Spinal cord (tissue), 10 donors: ENCODE results near the gene TIMM22. TPM values are rescaled to one million over a fixed set of nuclear protein-coding genes. Genes with fewer than 3 reads are reported as not detected.
"Not testable (repeated sequence)": the region's sequence is repeated elsewhere in the genome, so short reads cannot be mapped to it uniquely, and the experiment has no call there.

Experiments
- DNase-seq, 6 donors: peaks; one replicate each; pipeline versions ENCODE4 v3.0.0 to v3.0.0-alpha.2; 2013 to 2015; ENCODE audit warnings: low spot score in 6 of 6, low read depth in 4 of 6
- H3K27ac ChIP-seq: one replicate; pipeline ENCODE4 v1.5.1; 2013; ENCODE audit warnings: low read depth, low read length, control low read depth
- H3K27me3 ChIP-seq: one replicate; pipeline ENCODE4 v1.6.1; 2013; ENCODE audit warnings: low read length; ENCODE audit not compliant: control insufficient read depth, insufficient read depth
- H3K36me3 ChIP-seq: one replicate; pipeline ENCODE4 v1.6.1; 2013; ENCODE audit warnings: low read length; ENCODE audit not compliant: control insufficient read depth, insufficient read depth
- H3K4me1 ChIP-seq: one replicate; pipeline ENCODE4 v1.6.1; 2013; ENCODE audit warnings: low read length; ENCODE audit not compliant: control insufficient read depth, insufficient read depth
- H3K4me3 ChIP-seq: one replicate; pipeline ENCODE4 v1.5.1; 2013; ENCODE audit warnings: low read depth, low read length, control low read depth
- H3K9me3 ChIP-seq: one replicate; pipeline ENCODE4 v1.6.1; 2013; ENCODE audit warnings: low read length; ENCODE audit not compliant: control insufficient read depth, insufficient read depth
- WGBS: methylation state at CpG from one replicate; pipeline ENCODE4 v1.1.5; 2013; ENCODE audit warnings: missing lambda C conversion rate; ENCODE audit not compliant: insufficient coverage; 5-methylcytosine and 5-hydroxymethylcytosine counted together
- polyA plus RNA-seq, 2 donors: library from polyadenylated mRNA; unstranded; fragments of 120-200 nt; gene quantifications; one replicate each; pipeline ENCODE4 v1.2.1, GENCODE V29; 2013; ENCODE audit not compliant: insufficient read length in 2 of 2
- total RNA-seq, 2 donors: library from RNA; depleted of rRNA in 1 of 2; stranded (reverse); fragments of 120-200 nt in 1 of 2; fragments of >200 nt in 1 of 2; gene quantifications; one replicate each; pipeline versions ENCODE4 v1.2.3 to v1.2.4, GENCODE V29; 2013 to 2014
- donor health status: healthy.

Gene TIMM22
- total and polyA plus RNA-seq, 4 donors: 11.8 to 19.1 (median 18.7) TPM

- H3K36me3 ChIP-seq: peaks cover 3% of the 10 kb centered on the region
- DNase-seq: no peak
- no peaks in the 10 kb centered on the region for H3K9me3 ChIP-seq
- WGBS: 40% methylated on average over 2 of the region's 9 CpGs
- peaks cover 2% of the 10 kb centered on the region for H3K4me1 ChIP-seq
- H3K27ac ChIP-seq: peak overlapping the region; percentile 36
- H3K4me3 ChIP-seq: no peak overlapping the region
- H3K27me3 ChIP-seq: no peaks in the 10 kb centered on the region
These were observed 26.6 kb upstream of the TIMM22 start for GRCh38 chr17:970364-970763.

GRCh38 chr17:971861-972260 lies 25.1 kb upstream of the TIMM22 start:
- 97% methylated on average over 9 of the region's 14 CpGs for WGBS
- H3K36me3 ChIP-seq, DNase-seq, H3K4me3 ChIP-seq, H3K4me1 ChIP-seq, H3K27me3 ChIP-seq, H3K9me3 ChIP-seq, H3K27ac ChIP-seq: not testable (repeated sequence)

GRCh38 chr17:973053-973452 lies 23.9 kb upstream of the TIMM22 start:
- H3K27me3 ChIP-seq: no peaks in the 10 kb centered on the region
- peak overlapping the region; percentile 20 for H3K27ac ChIP-seq
- H3K4me1 ChIP-seq: peaks cover 5% of the 10 kb centered on the region
- no peak for DNase-seq
- H3K9me3 ChIP-seq: no peaks in the 10 kb centered on the region
- H3K36me3 ChIP-seq: peaks cover 3% of the 10 kb centered on the region
- WGBS: 88% methylated on average over 9 of the region's 12 CpGs
- H3K4me3 ChIP-seq: no peak overlapping the region

GRCh38 chr17:974778-975177 lies 22.2 kb upstream of the TIMM22 start:
- not testable (repeated sequence) for H3K9me3 ChIP-seq

DNA sequence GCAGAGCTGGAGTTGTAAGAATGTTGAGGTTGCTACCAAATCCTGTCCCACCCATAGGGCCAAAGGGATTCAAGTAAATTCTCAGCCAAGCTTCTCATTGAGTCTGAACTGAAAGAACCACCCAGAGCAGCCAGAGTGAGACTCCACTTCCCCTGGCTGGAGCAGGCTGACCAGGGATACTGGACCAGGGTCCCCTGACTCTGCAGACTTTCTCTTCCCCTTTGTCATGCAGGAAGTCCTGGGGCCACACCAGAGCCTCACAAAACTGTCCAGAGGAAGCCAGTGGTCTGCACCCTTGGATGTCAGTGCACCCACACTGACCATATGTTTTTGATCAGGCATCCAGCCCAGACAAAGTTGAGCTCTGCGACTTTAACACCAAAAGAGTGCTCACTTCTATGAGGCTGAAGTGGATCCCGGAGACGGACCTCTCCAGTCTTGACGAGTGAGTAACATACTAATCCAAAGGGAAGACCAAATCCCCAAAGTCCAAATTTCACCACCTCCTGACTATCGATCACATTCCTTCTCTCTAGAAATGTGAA lies 21.5 kb upstream of the TIMM22 start:
- Histone ChIP-seq H3K4me3 (peak overlapping the region; percentile 4), H3K9me3 (no peaks in the 10 kb centered on the region), H3K4me1 (peaks cover 18% of the 10 kb centered on the region), H3K27ac (peak overlapping the region; percentile 54), H3K27me3 (peaks cover 2% of the 10 kb centered on the region), H3K36me3 (no peaks in the 10 kb centered on the region)
- DNase-seq: no peak
- WGBS: 59% methylated on average over 4 of the region's 5 CpGs

More at GRCh38 chr17:974778-975177, 22.2 kb upstream of the TIMM22 start:
- Histone ChIP-seq H3K27ac (peak overlapping the region; percentile 29), H3K4me1 (peaks cover 11% of the 10 kb centered on the region)
- 100% methylated on average over 2 of the region's 2 CpGs for WGBS
- DNase-seq, H3K4me3 ChIP-seq, H3K36me3 ChIP-seq, H3K27me3 ChIP-seq: not testable (repeated sequence)

- no peak overlapping the region for H3K4me3 ChIP-seq
- no peaks in the 10 kb centered on the region for H3K36me3 ChIP-seq
- no peak overlapping the region for H3K27ac ChIP-seq
- H3K9me3 ChIP-seq: no peaks in the 10 kb centered on the region
- H3K27me3 ChIP-seq: peaks cover 2% of the 10 kb centered on the region
- no peak for DNase-seq
- H3K4me1 ChIP-seq: peaks cover 22% of the 10 kb centered on the region
- no CpG with 5 or more reads among the region's 6 CpGs for WGBS
These were observed 20.6 kb upstream of the TIMM22 start for GRCh38 chr17:976312-976711.

DNA sequence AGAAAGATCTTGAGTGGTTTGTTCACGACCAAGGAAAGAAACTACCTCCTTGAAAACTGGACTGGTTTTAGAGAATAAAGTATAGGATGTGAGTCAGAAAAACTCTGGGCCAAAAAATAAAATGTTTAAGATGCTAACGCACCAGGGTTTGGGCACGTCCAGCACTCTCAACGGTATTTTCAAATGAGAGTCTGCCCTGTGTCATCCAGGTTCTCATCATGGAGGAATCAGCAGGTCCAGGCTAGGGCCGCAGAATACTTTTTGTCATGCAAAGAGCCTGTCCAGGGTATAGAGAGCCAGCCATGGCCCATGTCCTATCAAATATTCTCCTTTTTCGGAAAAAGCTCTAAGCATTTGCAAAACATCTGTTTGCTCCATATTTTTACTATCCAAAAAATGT lies 19.8 kb upstream of the TIMM22 start:
- Histone ChIP-seq H3K36me3 (no peaks in the 10 kb centered on the region), H3K9me3 (no peaks in the 10 kb centered on the region), H3K27me3 (peaks cover 2% of the 10 kb centered on the region), H3K27ac (no peak overlapping the region), H3K4me3 (no peak overlapping the region), H3K4me1 (peaks cover 21% of the 10 kb centered on the region)
- no peak for DNase-seq
- 74% methylated on average over 6 of the region's 6 CpGs for WGBS

GRCh38 chr17:978103-979093 lies 18.5 kb upstream of the TIMM22 start:
- peak in 2 of 6 donors; percentile 44 to 53 for DNase-seq
- H3K27ac ChIP-seq: peak overlapping the region; percentile 61
- no peaks in the 10 kb centered on the region for H3K36me3 ChIP-seq
- H3K4me3 ChIP-seq: peak overlapping the region; percentile 63
- peaks cover 21% of the 10 kb centered on the region for H3K4me1 ChIP-seq
- WGBS: 1% methylated on average over 56 of the region's 72 CpGs
- peaks cover 2% of the 10 kb centered on the region for H3K27me3 ChIP-seq
- no peaks in the 10 kb centered on the region for H3K9me3 ChIP-seq

DNA sequence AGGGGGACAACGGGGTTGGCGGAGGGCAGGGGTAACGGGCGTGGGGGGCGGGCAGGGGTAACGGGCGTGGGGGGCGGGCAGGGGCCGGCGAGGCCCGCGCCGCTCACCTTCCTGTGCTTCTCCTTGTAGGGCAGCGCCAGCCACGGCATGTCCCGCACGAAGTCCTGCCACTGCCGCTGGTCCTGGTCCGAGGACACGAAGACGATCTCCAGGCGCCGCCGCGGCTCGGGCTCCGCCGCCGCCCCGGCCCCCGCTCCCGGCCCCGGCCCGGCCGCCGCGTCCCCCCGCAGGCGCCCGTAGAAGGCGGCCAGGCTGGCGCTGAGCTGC lies 17.8 kb upstream of the TIMM22 start:
- no peak for DNase-seq
- WGBS: under 1% methylated on average over 42 of the region's 42 CpGs
- peak overlapping the region; percentile 40 for H3K27ac ChIP-seq
- H3K9me3 ChIP-seq: no peaks in the 10 kb centered on the region
- H3K4me1 ChIP-seq: peaks cover 21% of the 10 kb centered on the region
- peaks cover 2% of the 10 kb centered on the region for H3K27me3 ChIP-seq
- no peaks in the 10 kb centered on the region for H3K36me3 ChIP-seq
- peak overlapping the region; percentile 38 for H3K4me3 ChIP-seq
